Neuronal stem cell (in vitro differentiated cells): ENCODE data around the gene SLC25A46.

Experiments
- DNase-seq: peaks from one replicate; pipeline ENCODE4 v3.0.0-alpha.2; 2013; ENCODE audit warnings: low spot score
- H2AFZ ChIP-seq: one replicate; pipeline ENCODE4 v1.6.1; 2013; ENCODE audit warnings: mild to moderate bottlenecking, low read length, inconsistent platforms
- H2AK5ac ChIP-seq: 2 replicates; pipeline ENCODE4 v1.6.1; 2013; ENCODE audit warnings: low read depth, mild to moderate bottlenecking, inconsistent platforms, low read length, moderate library complexity, mixed read lengths
- H2BK120ac ChIP-seq: 2 replicates; pipeline ENCODE4 v1.6.1; 2013; ENCODE audit warnings: low read depth, mild to moderate bottlenecking, inconsistent platforms, low read length, moderate library complexity, mixed read lengths
- H2BK12ac ChIP-seq: one replicate; pipeline ENCODE4 v1.6.1; 2013; ENCODE audit warnings: low read length, inconsistent platforms
- H2BK15ac ChIP-seq: 2 replicates; pipeline ENCODE4 v1.6.1; 2013; ENCODE audit warnings: mild to moderate bottlenecking, low read length, inconsistent platforms, mixed read lengths
- H2BK5ac ChIP-seq: one replicate; pipeline ENCODE4 v1.6.1; 2013; ENCODE audit warnings: inconsistent platforms, mild to moderate bottlenecking, low read length, moderate library complexity
- H3K14ac ChIP-seq: one replicate; pipeline ENCODE4 v1.6.1; 2013; ENCODE audit warnings: low read length, inconsistent platforms
- H3K18ac ChIP-seq: 2 replicates; pipeline ENCODE4 v1.6.1; 2013; ENCODE audit warnings: low read length, inconsistent platforms
- H3K23ac ChIP-seq: 2 replicates; pipeline ENCODE4 v1.6.1; 2013; ENCODE audit warnings: low read depth, mild to moderate bottlenecking, mixed read lengths, low read length, inconsistent platforms; ENCODE audit not compliant: poor library complexity
- H3K27ac ChIP-seq: replicated peaks from 3 replicates; pipeline ENCODE4 v1.5.1; 2013; ENCODE audit warnings: low read length, inconsistent platforms
- H3K27me3 ChIP-seq, 3 experiments: 2 replicates each; pipeline ENCODE4 v1.6.1; 2013; ENCODE audit warnings: low read length in 3 of 3, mild to moderate bottlenecking in 2 of 3, inconsistent platforms in 1 of 3, low read depth in 1 of 3, mixed read lengths in 1 of 3, moderate library complexity in 1 of 3; ENCODE audit not compliant: control insufficient read depth in 3 of 3, insufficient read depth in 3 of 3
- H3K36me3 ChIP-seq, 2 donors: replicated peaks in 1 of 2; 2 replicates each; pipeline ENCODE4 v1.6.1; 2013; ENCODE audit warnings: low read length in 2 of 2; ENCODE audit not compliant: control insufficient read depth in 2 of 2, insufficient read depth in 2 of 2
- H3K4ac ChIP-seq: 2 replicates; pipeline ENCODE4 v1.6.1; 2013; ENCODE audit warnings: inconsistent platforms, mild to moderate bottlenecking, low read length, moderate library complexity
- H3K4me1 ChIP-seq, 2 donors: 1 replicate in 1 of 2; 2 replicates in 1 of 2; pipeline ENCODE4 v1.6.1; 2013; ENCODE audit warnings: low read length in 2 of 2, low read depth in 1 of 2; ENCODE audit not compliant: control insufficient read depth in 2 of 2, insufficient read depth in 1 of 2
- H3K4me2 ChIP-seq: one replicate; pipeline ENCODE4 v1.6.1; 2013; ENCODE audit warnings: mild to moderate bottlenecking, low read length, inconsistent platforms; ENCODE audit not compliant: insufficient read depth, poor library complexity, severe bottlenecking
- H3K4me3 ChIP-seq, 2 donors: 2 replicates each; pipeline ENCODE4 v1.5.1; 2013; ENCODE audit warnings: low read length in 2 of 2, mild to moderate bottlenecking in 2 of 2, inconsistent platforms in 1 of 2, moderate library complexity in 1 of 2
- H3K79me1 ChIP-seq: one replicate; pipeline ENCODE4 v1.6.1; 2013; ENCODE audit warnings: low read depth, mild to moderate bottlenecking, inconsistent platforms, low read length, moderate library complexity
- H3K9ac ChIP-seq: one replicate; pipeline ENCODE4 v1.6.1; 2013; ENCODE audit warnings: mild to moderate bottlenecking, low read depth, low read length, inconsistent platforms; ENCODE audit not compliant: poor library complexity
- H3K9me3 ChIP-seq, 2 donors: replicated peaks in 1 of 2; 2 replicates each; pipeline versions ENCODE3 to v1.6.1; 2013; ENCODE audit warnings: low read length in 2 of 2, mild to moderate bottlenecking in 2 of 2, inconsistent platforms in 1 of 2, low read depth in 1 of 2, mixed read lengths in 1 of 2, moderate library complexity in 1 of 2; ENCODE audit not compliant: control insufficient read depth in 2 of 2, insufficient read depth in 1 of 2
- H4K8ac ChIP-seq: one replicate; pipeline ENCODE4 v1.6.1; 2013; ENCODE audit warnings: low read depth, mild to moderate bottlenecking, inconsistent platforms, low read length, moderate library complexity
- H4K91ac ChIP-seq: one replicate; pipeline ENCODE4 v1.6.1; 2013; ENCODE audit warnings: low read length, low read depth, mild to moderate bottlenecking, inconsistent platforms; ENCODE audit not compliant: poor library complexity
- WGBS, 2 donors: extraction: QIAGEN DNeasy Blood & Tissue Kit; methylation state at CpG; one replicate each; pipeline ENCODE4 v1.1.7; 2013; ENCODE audit warnings: missing lambda C conversion rate in 2 of 2, mixed read lengths in 1 of 2; ENCODE audit not compliant: insufficient read length in 2 of 2, insufficient replicate concordance in 1 of 2; ENCODE audit errors: extremely low coverage in 2 of 2; 5-methylcytosine and 5-hydroxymethylcytosine counted together

Gene SLC25A46

DNA sequence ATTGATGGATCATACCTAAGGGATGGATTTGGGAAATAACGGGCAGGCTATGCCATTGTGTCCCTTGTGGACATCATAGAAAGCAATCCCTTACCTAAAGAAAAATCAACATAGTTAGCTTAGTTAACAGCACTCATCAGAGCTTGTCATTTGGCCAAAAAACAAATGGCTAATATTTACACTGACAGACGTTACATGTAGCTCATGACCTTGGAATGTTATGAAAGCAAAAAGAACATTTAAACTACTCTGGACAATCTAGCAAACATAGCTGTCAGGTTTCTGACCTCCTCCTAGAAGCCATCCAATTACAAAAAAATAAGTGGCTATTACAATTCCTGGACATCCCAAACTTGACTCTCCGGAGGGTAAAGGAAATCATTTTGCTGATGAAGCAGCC lies 36.1 kb upstream of the SLC25A46 start:
- Histone ChIP-seq H3K14ac (no peak overlapping the region), H3K4me1 (no peaks in the 10 kb centered on the region), H3K4me3 (no peak overlapping the region), H3K9ac (no peak overlapping the region), H2BK15ac (no peak overlapping the region), H3K4ac (no peak overlapping the region), H3K79me1 (no peaks in the 10 kb centered on the region), H3K23ac (no peak overlapping the region), H2BK120ac (no peak overlapping the region), H3K4me2 (no peak overlapping the region), H2AK5ac (no peak overlapping the region), H3K18ac (no peak overlapping the region), H3K36me3 (no peaks in the 10 kb centered on the region), H4K91ac (no peak overlapping the region), H3K9me3 (no peaks in the 10 kb centered on the region), H3K27ac (no peak overlapping the region), H2BK5ac (no peak overlapping the region), H4K8ac (no peak overlapping the region), H3K27me3 (no peaks in the 10 kb centered on the region), H2AFZ (no peak overlapping the region), H2BK12ac (no peak overlapping the region)
- no peak for DNase-seq
- WGBS, 2 donors: no CpG with 5 or more reads among the region's 3 CpGs

GRCh38 chr5:110703481-110703880 lies 35.3 kb upstream of the SLC25A46 start:
- H2BK5ac ChIP-seq: no peak overlapping the region
- no peaks in the 10 kb centered on the region for H3K36me3 ChIP-seq

GRCh38 chr5:110705349-110705748 lies 33.5 kb upstream of the SLC25A46 start:
- no peaks in the 10 kb centered on the region for H3K4me1 ChIP-seq
- no peak overlapping the region for H3K4me2 ChIP-seq
- DNase-seq: no peak
- H2BK12ac ChIP-seq: no peak overlapping the region
- no peak overlapping the region for H3K4me3 ChIP-seq
- no peaks in the 10 kb centered on the region for H3K9me3 ChIP-seq
- no peak overlapping the region for H3K14ac ChIP-seq
- H2BK120ac ChIP-seq: no peak overlapping the region
- H3K79me1 ChIP-seq: no peaks in the 10 kb centered on the region
- no peak overlapping the region for H2AFZ ChIP-seq
- no peak overlapping the region for H3K27ac ChIP-seq
- no peaks in the 10 kb centered on the region for H3K27me3 ChIP-seq
- no peaks in the 10 kb centered on the region for H3K36me3 ChIP-seq
- no peak overlapping the region for H4K8ac ChIP-seq
- no peak overlapping the region for H4K91ac ChIP-seq
- H2AK5ac ChIP-seq: no peak overlapping the region
- no peak overlapping the region for H3K4ac ChIP-seq
- no peak overlapping the region for H2BK15ac ChIP-seq
- H3K9ac ChIP-seq: no peak overlapping the region
- no peak overlapping the region for H3K18ac ChIP-seq
- H3K23ac ChIP-seq: no peak overlapping the region
- no peak overlapping the region for H2BK5ac ChIP-seq

More at GRCh38 chr5:110703481-110703880, 35.3 kb upstream of the SLC25A46 start:
- no peaks in the 10 kb centered on the region for H3K79me1 ChIP-seq
- no peak overlapping the region for H2AFZ ChIP-seq
- no peaks in the 10 kb centered on the region for H3K27me3 ChIP-seq
- no peak overlapping the region for H3K4me3 ChIP-seq
- no peak overlapping the region for H2BK12ac ChIP-seq
- H2AK5ac ChIP-seq: no peak overlapping the region
- WGBS, 2 donors: no CpG with 5 or more reads among the region's 2 CpGs
- H3K23ac ChIP-seq: no peak overlapping the region
- no peaks in the 10 kb centered on the region for H3K4me1 ChIP-seq
- no peak overlapping the region for H3K14ac ChIP-seq
- H3K27ac ChIP-seq: no peak overlapping the region
- no peak overlapping the region for H3K18ac ChIP-seq
- no peak overlapping the region for H2BK15ac ChIP-seq
- no peak overlapping the region for H2BK120ac ChIP-seq
- H3K4me2 ChIP-seq: no peak overlapping the region
- H4K91ac ChIP-seq: no peak overlapping the region
- H3K9me3 ChIP-seq: no peaks in the 10 kb centered on the region
- no peak overlapping the region for H3K9ac ChIP-seq
- no peak for DNase-seq
- H3K4ac ChIP-seq: no peak overlapping the region
- H4K8ac ChIP-seq: no peak overlapping the region

- H2BK120ac ChIP-seq: no peak overlapping the region
- H3K4me2 ChIP-seq: no peak overlapping the region
- no peak overlapping the region for H3K18ac ChIP-seq
- H3K23ac ChIP-seq: no peak overlapping the region
- no peaks in the 10 kb centered on the region for H3K9me3 ChIP-seq
- no peak overlapping the region for H4K91ac ChIP-seq
- WGBS, 2 donors: no CpG with 5 or more reads among the region's 3 CpGs
- no peak overlapping the region for H3K4ac ChIP-seq
- no peak overlapping the region for H2AK5ac ChIP-seq
- no peak overlapping the region for H4K8ac ChIP-seq
- H3K4me3 ChIP-seq: no peak overlapping the region
- H3K36me3 ChIP-seq: no peaks in the 10 kb centered on the region
- no peak overlapping the region for H3K14ac ChIP-seq
- H3K79me1 ChIP-seq: no peaks in the 10 kb centered on the region
- H2BK12ac ChIP-seq: no peak overlapping the region
- H2BK15ac ChIP-seq: no peak overlapping the region
- no peaks in the 10 kb centered on the region for H3K27me3 ChIP-seq
- no peaks in the 10 kb centered on the region for H3K4me1 ChIP-seq
- H3K9ac ChIP-seq: no peak overlapping the region
- no peak overlapping the region for H2AFZ ChIP-seq
- no peak overlapping the region for H3K27ac ChIP-seq
- no peak overlapping the region for H2BK5ac ChIP-seq
- no peak for DNase-seq
These were observed 31.5 kb upstream of the SLC25A46 start for GRCh38 chr5:110707260-110707844.
